DND-41 (cell line): ENCODE data around the gene ARL5A.

Source experiments
- ATAC-seq: fragments of 200-7000 bp; cut with Tn5 transposase; 3 replicates; pipeline ENCODE4 v1.9.1; 2021; ENCODE audit warnings: low read depth; ENCODE audit not compliant: insufficient read depth
- DNase-seq: peaks from one replicate; pipeline ENCODE4 v3.0.0-alpha.2; 2020
- H2AFZ ChIP-seq: 2 replicates; pipeline ENCODE4 v1.6.0; 2012; ENCODE audit warnings: low read depth, low read length
- H3K27ac ChIP-seq: 2 replicates; pipeline ENCODE4 v1.5.1; 2012; ENCODE audit warnings: low read length, inconsistent platforms
- H3K27me3 ChIP-seq: fragments of 200-600 bp; sonication (generic); 2 replicates; pipeline ENCODE4 v1.6.0; 2012; ENCODE audit warnings: low read length, mild to moderate bottlenecking, inconsistent platforms; ENCODE audit not compliant: insufficient read depth, poor library complexity
- H3K36me3 ChIP-seq: 2 replicates; pipeline ENCODE4 v1.5.1; 2012; ENCODE audit warnings: low read length, inconsistent platforms; ENCODE audit not compliant: insufficient read depth
- H3K4me1 ChIP-seq: 2 replicates; pipeline ENCODE4 v1.5.1; 2012; ENCODE audit warnings: mild to moderate bottlenecking, low read length; ENCODE audit not compliant: insufficient read depth
- H3K4me2 ChIP-seq: 2 replicates; pipeline ENCODE4 v1.6.0; 2012; ENCODE audit warnings: mild to moderate bottlenecking, moderate library complexity, low read length, inconsistent platforms; ENCODE audit not compliant: insufficient read depth
- H3K4me3 ChIP-seq, 2 experiments: fragments of 200-600 bp in 1 of 2; shearing (Covaris generic) in 1 of 2; 2 replicates each; pipeline ENCODE4 v1.5.1; 2012 to 2016; ENCODE audit warnings: inconsistent platforms in 2 of 2, low read length in 2 of 2, mild to moderate bottlenecking in 2 of 2, low read depth in 1 of 2, moderate library complexity in 1 of 2
- H3K79me2 ChIP-seq: 2 replicates; pipeline ENCODE4 v1.6.0; 2012; ENCODE audit warnings: low read length, inconsistent platforms; ENCODE audit not compliant: insufficient read depth
- H3K9ac ChIP-seq: 2 replicates; pipeline ENCODE4 v1.6.0; 2012; ENCODE audit warnings: low read depth, mild to moderate bottlenecking, inconsistent platforms, low read length, moderate library complexity
- H3K9me3 ChIP-seq: 2 replicates; pipeline ENCODE4 v1.5.1; 2012; ENCODE audit warnings: low read length, moderate library complexity, mild to moderate bottlenecking, inconsistent platforms; ENCODE audit not compliant: insufficient read depth, severe bottlenecking
- H4K20me1 ChIP-seq: 2 replicates; pipeline ENCODE4 v1.6.0; 2012; ENCODE audit warnings: low read length; ENCODE audit not compliant: insufficient read depth
- EZH2 ChIP-seq: IDR thresholded peaks from 3 replicates; pipeline ENCODE4 v1.6.1; 2012; ENCODE audit warnings: borderline replicate concordance, low read depth, mild to moderate bottlenecking, moderate library complexity, low read length, inconsistent platforms; ENCODE audit not compliant: severe bottlenecking
- TF ChIP-seq, protein P1 (sequence below): IDR thresholded peaks from 2 replicates; pipeline ENCODE4 v1.5.1; 2012; ENCODE audit warnings: borderline replicate concordance, low read length, moderate library complexity, mild to moderate bottlenecking; ENCODE audit not compliant: poor library complexity, severe bottlenecking; ENCODE audit errors: extremely low read depth

ARL5A gene

DNA sequence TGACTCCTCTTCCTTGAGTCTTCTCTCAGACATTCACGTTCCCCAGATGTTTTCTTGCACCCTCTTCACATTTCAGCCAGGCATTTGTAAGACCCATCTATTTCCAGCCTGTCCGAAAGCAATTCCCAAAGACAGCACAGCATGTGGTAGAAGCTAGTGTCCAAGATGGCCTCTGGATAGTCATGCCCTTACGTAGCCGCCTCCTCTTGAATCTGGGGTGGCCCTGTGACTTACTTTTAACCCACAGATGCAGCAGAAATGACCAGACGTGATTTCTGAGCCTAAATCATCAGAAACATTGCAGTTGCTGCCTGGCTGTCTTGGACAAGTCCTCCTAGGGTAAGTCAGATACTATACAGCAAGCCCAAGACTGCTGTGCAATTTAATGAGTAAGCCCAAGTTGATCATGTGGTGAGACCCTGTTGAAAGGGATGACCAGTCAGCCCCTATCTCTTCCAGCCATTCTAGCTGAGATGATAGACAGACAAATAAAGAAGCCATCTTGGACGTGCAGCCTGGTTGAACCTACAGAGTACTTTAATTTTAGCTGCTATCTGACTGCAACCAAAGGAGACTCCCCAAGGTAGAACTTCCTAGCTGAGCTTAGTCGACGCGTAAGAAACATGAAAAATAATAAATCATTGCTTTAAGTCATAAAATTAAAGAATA lies 12.3 kb downstream of the ARL5A start:
- Histone ChIP-seq H3K9ac (no peak overlapping the region), H3K27me3 (no peaks in the 10 kb centered on the region), H2AFZ (no peak overlapping the region), H3K4me3 (no peak overlapping the region), H3K27ac (no peak overlapping the region), H3K4me1 (no peaks in the 10 kb centered on the region), H4K20me1 (peaks cover 17% of the 10 kb centered on the region; the same call in 1 of the 2 replicates), H3K36me3 (peaks cover 56% of the 10 kb centered on the region), H3K9me3 (no peaks in the 10 kb centered on the region), H3K79me2 (peaks cover 58% of the 10 kb centered on the region), H3K4me2 (no peak overlapping the region)
- DNase-seq (no peak), ATAC-seq (no peak)
- TF ChIP-seq EZH2, result no peak
- TF ChIP-seq, protein P1, sequence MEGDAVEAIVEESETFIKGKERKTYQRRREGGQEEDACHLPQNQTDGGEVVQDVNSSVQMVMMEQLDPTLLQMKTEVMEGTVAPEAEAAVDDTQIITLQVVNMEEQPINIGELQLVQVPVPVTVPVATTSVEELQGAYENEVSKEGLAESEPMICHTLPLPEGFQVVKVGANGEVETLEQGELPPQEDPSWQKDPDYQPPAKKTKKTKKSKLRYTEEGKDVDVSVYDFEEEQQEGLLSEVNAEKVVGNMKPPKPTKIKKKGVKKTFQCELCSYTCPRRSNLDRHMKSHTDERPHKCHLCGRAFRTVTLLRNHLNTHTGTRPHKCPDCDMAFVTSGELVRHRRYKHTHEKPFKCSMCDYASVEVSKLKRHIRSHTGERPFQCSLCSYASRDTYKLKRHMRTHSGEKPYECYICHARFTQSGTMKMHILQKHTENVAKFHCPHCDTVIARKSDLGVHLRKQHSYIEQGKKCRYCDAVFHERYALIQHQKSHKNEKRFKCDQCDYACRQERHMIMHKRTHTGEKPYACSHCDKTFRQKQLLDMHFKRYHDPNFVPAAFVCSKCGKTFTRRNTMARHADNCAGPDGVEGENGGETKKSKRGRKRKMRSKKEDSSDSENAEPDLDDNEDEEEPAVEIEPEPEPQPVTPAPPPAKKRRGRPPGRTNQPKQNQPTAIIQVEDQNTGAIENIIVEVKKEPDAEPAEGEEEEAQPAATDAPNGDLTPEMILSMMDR, result no peak

DNA sequence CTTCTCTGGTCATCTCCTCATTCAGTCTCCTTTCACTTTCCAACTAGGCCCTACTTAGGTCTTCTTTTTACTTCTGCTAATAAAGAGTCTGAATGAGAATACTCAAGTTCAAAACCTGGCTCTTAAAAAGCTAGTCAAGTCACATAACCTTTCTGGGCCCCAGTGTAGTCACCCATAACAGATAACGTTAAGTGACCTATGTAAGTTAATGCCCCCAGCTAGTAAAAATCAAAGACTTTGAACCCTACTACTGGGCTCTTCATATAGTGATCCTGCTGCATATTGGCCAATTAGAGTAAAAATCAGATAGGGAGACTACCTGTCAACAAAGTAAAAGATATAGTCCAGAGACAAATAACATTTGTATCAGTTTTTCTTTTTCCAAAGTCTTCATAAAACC lies 17.7 kb downstream of the ARL5A start:
- no peak overlapping the region for H3K27ac ChIP-seq
- no peaks in the 10 kb centered on the region for H3K9me3 ChIP-seq
- H3K4me1 ChIP-seq, result no peaks in the 10 kb centered on the region
- no peak for DNase-seq
- peaks cover 66% of the 10 kb centered on the region for H3K36me3 ChIP-seq
- H3K27me3 ChIP-seq, result no peaks in the 10 kb centered on the region
- H4K20me1 ChIP-seq, result peaks cover 6% of the 10 kb centered on the region; the same call in 1 of the 2 replicates
- H3K9ac ChIP-seq, result no peak overlapping the region
- H3K79me2 ChIP-seq, result peaks cover 6% of the 10 kb centered on the region; the same call in 1 of the 2 replicates
- no peak for ATAC-seq
- TF ChIP-seq, protein P1, result no peak
- no peak for TF ChIP-seq EZH2
- H3K4me3 ChIP-seq, result no peak overlapping the region
- no peak overlapping the region for H3K4me2 ChIP-seq
- no peak overlapping the region for H2AFZ ChIP-seq

DNA sequence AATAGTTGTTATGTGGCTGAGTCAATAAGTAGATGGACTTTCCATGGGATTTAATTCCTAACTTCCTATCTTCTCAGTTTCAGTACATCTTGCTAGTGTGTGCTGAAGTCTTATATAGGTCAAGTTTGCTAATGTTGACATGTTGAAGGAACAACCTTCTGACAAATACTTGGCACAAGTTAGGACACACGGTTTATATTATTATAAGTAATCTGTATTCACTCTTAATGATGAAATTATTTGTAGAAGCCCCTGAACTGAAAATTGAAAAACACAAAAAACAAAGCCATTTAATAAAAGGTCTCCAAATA lies 19.2 kb downstream of the ARL5A start:
- peaks cover 71% of the 10 kb centered on the region for H3K36me3 ChIP-seq
- H3K4me1 ChIP-seq, result no peaks in the 10 kb centered on the region
- H3K79me2 ChIP-seq, result no peaks in the 10 kb centered on the region
- H3K27me3 ChIP-seq, result no peaks in the 10 kb centered on the region
- DNase-seq (no peak), ATAC-seq (no peak)
- H3K9me3 ChIP-seq, result no peaks in the 10 kb centered on the region
- no peak overlapping the region for H3K4me3 ChIP-seq
- no peak overlapping the region for H3K27ac ChIP-seq
- no peak for TF ChIP-seq EZH2
- TF ChIP-seq, protein P1, result no peak
- no peak overlapping the region for H3K9ac ChIP-seq
- H4K20me1 ChIP-seq, result peaks cover 3% of the 10 kb centered on the region; the same call in 1 of the 2 replicates
- no peak overlapping the region for H3K4me2 ChIP-seq
- H2AFZ ChIP-seq, result no peak overlapping the region
